H1 (cell line): Measurements from ENCODE around the gene ZC3HAV1. TPM values are rescaled to one million over a fixed set of nuclear protein-coding genes. Genes with fewer than 3 reads are reported as not detected.

Source experiments
- CHD7 ChIP-seq: fragments of 300-600 bp; sonication (generic); IDR thresholded peaks from 2 replicates; pipeline ENCODE4 v1.7.1; 2012; ENCODE audit warnings: low read length, moderate library complexity, mild to moderate bottlenecking, inconsistent platforms; ENCODE audit not compliant: insufficient replicate concordance
- GTF2F1 ChIP-seq: IDR thresholded peaks from 2 replicates; pipeline ENCODE4 v1.6.1; 2012; ENCODE audit warnings: low read depth, low read length, improper control_type of control experiment, borderline replicate concordance
- SAP30 ChIP-seq: fragments of 300-600 bp; sonication (generic); IDR thresholded peaks from 2 replicates; pipeline ENCODE4 v1.7.1; 2012; ENCODE audit warnings: low read length, moderate library complexity, mild to moderate bottlenecking, inconsistent platforms; ENCODE audit not compliant: insufficient read depth, insufficient replicate concordance
- SP1 ChIP-seq: IDR thresholded peaks from 2 replicates; pipeline ENCODE4 v1.6.1; 2011; ENCODE audit warnings: low read depth, low read length
- polyA plus RNA-seq, 7 experiments: library from polyadenylated mRNA; depleted of rRNA in 3 of 7; stranded (reverse) in 5 of 7; unstranded in 2 of 7; fragments of >200 nt in 5 of 7; fragments of 200-250 nt in 2 of 7; gene quantifications; 1 replicate in 5 of 7; 2 replicates in 1 of 7; 4 replicates in 1 of 7; pipeline versions ENCODE4 v1.2.1 to v1.2.3, GENCODE V29; 2011 to 2013; ENCODE audit warnings: missing spikeins in 2 of 7, mixed read lengths in 2 of 7
- total RNA-seq: library from RNA; stranded (reverse); fragmentation: NEBNext Ultra II Directional; extraction: Animal tissue kit (Norgen Biotek cat#: 25700); gene quantifications from 2 replicates; pipeline ENCODE4 v1.2.1, GENCODE V29; 2021

Gene ZC3HAV1
- total and polyA plus RNA-seq, 2 of the 8 experiments (the other 6 are each of a cell fraction or from before 2014, with no cell fraction given): 22.5 to 43.4 TPM

- TF ChIP-seq CHD7: no peak
- no peak for TF ChIP-seq SAP30
- TF ChIP-seq GTF2F1: no peak
- no peak for TF ChIP-seq SP1
These were observed 16.1 kb upstream of the ZC3HAV1 start (continued) for GRCh38 chr7:139125657-139126056.
